NCI-H82 treated with DMSO at 0.1 percent for 48 hours (cell line): ENCODE measurements around the gene LRP3.
A peak's percentile ranks its signal among the peaks of the same experiment; 100 is the strongest.
"Not testable (repeated sequence)": the region's sequence is repeated elsewhere in the genome, so short reads cannot be mapped to it uniquely, and the experiment has no call there.

ENCODE experiments used
- DNase-seq: peaks from one replicate; lab custom pipeline; 2025; ENCODE audit not compliant: unreplicated experiment; lab: John Stamatoyannopoulos, UW

The LRP3 gene

DNA sequence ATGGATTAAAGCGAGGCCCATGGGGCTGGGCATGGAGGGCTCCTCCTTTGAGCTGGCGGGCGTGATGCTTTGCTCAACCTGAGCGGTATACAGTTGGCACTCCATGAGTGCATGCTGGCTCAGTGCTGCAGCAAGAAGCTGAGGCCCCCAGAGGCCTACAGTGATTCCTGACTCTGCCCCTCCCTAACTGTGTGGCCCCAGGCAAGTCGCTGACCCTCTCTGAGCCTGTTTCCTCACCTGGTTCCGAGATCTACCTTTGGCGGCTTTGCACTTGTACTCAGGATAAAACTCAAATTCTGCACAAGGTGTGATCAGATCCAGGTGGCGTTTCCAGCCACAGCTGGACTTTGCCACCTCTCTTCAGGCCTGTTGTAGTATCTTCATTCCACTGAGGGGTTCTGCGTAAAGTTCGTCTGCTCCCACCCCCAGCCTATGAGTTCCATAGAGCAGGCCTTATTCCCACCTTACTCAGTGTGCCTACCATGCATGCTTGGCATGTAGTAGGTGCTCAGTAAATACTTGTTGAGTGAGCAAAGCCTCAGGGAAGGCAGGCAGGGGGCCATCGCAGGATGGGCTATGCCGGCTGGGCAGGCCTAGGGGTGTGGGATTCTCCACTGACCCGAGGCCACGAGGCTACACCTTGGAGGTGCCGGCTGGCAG is 7.9 kb downstream of the LRP3 start:
- DNase-seq = no peak

DNA sequence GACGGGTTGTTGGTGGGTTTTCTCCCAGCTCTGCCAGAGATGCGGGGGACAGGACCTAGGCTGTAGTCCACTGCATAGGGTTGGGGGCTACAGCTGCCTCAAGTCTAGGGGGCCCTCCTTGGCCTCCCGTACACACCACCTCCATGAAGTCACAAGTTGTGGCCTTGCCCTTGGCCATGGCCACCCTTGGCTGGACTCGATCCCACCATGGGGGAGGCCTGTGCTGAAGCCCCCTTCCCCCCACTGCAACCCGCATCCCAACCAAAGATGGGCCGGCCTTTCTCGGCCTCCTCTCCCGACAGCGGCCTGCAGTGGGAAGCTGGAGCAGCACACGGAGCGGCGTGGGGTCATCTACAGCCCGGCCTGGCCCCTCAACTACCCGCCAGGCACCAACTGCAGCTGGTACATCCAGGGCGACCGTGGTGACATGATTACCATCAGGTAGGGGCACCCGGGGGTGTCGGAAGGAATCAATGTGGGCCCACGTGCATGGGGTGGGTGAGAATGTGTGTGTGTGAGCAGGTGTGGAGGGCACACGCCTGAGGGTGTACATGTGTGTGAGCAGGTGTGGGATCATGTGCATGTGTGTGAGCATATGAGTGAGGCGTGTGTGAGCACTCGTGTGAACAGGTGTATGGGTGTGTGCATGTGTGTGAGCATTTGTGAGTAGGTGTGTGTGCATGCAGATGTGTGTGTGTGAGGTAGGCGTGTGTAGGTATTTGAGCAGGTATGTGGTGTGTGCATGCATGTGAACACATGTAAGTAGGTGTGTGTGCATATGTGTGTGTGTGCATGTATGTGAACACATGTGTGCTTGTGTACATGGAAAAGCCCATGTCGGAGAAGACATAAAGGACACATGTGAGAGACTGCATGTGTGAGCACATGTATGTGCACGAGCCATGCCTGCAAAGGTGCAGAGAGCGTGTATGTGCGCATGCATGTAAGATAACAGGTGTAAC is 8.7 kb downstream of the LRP3 start:
- DNase-seq = no peak

DNA sequence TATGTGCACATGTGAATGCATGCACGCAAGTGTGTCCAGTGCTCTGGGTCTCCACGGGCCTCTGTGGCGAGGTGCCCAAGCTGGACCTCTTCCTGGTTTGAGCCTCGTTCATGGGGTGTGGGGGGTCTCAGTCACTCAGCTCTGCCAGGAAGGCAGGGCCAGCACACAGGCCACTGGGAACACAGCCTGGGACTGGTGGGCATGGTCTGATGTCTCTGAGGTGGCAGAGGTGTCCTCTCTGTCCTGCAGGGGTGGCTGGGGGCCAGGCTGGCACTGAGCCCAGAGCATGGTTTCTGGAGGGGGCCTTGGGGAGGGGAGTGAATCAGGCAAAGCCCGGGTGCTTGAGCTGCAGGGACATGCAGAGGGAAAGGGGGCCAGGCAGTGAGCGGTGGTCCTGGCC is 9.4 kb downstream of the LRP3 start:
- no peak for DNase-seq

DNA sequence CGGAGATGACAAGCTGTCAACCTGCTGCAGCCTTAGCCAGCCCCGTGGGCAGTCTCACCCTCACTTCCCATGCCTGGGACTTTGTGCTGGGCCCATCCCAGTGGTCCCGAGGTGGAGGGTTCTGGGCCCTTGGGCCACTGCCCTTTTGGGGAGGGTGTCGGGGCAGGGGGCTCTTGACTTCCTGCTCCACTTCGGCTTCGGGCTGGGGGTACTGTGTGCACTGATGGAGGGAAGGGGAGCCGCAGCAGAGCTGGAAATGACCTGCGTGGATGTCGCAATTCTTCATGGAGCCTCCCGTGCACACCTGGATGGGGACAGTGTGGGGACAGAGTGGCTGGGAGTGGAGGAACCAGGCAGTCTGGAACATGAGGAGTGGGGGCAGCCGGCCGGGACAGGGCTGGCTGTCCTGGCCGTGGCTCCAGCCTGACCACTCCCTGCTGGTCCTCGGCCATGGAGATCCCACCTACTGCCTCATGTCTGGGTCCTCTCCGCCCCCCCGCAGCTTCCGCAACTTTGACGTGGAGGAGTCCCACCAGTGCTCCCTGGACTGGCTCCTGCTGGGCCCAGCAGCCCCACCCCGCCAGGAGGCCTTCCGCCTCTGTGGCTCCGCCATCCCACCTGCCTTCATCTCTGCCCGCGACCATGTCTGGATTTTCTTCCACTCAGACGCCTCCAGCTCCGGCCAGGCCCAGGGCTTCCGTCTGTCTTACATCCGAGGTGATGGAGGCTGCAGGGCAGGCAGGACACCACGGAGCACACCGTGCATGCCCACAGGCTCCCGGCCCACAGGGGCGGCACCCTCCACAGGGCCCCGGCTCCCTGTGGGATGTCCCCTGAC is 10.2 kb downstream of the LRP3 start:
- DNase-seq = no peak

DNA sequence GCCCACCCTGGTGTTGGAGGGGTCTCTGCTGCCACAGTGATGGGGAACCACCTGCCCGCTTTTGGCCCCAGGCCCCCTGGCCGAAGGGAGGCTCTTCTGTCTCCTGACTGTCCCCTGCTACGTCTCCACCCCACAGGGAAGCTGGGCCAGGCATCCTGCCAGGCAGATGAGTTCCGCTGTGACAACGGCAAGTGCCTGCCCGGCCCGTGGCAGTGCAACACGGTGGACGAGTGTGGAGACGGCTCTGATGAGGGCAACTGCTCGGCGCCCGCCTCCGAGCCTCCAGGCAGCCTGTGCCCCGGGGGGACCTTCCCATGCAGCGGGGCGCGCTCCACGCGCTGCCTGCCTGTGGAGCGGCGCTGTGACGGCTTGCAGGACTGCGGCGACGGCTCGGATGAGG is 11.0 kb downstream of the LRP3 start:
- no peak for DNase-seq

DNA sequence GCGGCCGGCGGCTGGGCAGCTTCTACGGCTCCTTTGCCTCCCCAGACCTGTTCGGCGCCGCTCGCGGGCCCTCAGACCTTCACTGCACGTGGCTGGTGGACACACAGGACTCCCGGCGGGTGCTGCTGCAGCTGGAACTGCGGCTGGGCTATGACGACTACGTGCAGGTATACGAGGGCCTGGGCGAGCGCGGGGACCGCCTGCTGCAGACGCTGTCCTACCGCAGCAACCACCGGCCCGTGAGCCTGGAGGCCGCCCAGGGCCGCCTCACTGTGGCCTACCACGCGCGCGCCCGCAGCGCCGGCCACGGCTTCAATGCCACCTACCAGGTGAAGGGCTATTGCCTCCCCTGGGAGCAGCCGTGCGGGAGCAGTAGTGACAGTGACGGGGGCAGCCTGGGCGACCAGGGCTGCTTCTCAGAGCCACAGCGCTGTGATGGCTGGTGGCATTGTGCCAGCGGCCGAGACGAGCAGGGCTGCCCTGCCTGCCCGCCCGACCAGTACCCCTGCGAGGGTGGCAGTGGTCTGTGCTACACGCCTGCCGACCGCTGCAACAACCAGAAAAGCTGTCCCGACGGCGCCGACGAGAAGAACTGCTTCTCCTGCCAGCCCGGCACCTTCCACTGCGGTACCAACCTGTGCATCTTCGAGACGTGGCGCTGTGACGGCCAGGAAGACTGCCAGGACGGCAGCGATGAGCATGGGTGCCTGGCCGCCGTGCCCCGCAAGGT is 11.6 kb downstream of the LRP3 start:
- no peak for DNase-seq

DNA sequence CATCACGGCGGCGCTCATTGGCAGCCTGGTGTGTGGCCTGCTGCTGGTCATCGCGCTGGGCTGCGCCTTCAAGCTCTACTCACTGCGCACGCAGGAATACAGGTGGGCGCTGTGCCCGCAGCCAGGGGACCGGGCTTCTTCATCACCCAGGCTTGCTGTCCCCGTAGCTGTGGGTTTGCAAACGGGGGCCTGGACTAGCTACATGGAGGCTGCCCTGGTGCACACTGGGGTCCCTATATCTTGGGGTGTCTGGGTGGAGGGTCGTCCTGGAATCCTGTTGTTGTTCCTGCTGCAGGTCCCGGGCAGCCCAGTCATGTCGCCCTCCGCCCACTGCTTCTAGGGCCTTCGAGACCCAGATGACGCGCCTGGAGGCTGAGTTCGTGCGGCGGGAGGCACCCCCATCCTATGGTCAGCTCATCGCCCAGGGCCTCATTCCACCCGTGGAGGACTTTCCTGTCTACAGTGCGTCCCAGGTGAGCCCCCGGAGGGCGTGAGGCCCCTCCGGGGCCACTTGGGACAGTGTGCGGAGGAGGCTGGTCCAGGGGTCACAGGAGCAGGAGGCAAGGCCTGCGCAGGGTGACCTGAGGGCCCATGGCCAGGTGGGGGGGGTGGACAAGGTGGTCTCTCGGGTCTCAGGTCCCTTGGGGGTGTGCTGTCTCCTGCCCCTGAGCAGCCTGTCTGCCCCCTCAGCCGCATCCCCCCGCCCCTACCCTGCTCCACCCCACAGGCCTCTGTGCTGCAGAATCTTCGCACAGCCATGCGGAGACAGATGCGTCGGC is 12.3 kb downstream of the LRP3 start:
- DNase-seq = no peak

DNA sequence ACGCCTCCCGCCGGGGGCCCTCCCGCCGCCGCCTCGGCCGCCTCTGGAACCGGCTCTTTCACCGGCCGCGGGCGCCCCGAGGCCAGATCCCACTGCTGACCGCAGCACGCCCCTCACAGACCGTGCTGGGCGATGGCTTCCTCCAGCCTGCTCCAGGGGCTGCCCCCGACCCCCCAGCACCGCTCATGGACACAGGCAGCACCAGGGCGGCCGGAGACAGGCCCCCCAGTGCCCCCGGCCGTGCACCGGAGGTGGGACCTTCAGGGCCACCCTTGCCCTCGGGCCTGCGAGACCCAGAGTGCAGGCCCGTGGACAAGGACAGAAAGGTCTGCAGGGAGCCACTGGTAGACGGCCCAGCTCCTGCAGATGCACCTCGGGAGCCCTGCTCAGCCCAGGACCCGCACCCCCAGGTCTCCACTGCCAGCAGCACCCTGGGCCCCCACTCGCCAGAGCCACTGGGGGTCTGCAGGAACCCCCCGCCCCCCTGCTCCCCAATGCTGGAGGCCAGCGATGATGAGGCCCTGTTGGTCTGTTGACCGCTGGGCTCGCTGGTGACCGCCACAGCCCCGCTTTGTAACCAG is 13.0 kb downstream of the LRP3 start:
- no peak for DNase-seq

DNA sequence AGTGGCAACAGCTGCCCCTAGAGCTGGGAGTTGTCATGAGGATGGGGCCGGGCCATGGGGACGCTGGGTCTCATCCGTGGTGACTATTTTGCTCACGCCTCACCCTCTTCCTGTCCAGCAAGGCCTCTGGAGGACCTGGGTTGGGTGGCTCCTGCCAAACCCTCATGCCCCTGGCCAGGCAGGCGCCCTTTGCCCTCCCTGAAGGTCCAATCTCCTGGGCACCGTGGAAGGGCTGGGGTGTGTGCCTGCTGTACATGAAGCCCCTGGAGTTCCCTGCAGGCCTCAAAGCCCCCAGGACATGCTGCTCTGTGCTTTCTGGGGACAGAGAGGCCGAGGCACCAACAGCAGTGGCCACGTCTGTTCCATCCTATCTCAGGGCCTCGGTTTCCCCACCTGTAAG is 13.8 kb downstream of the LRP3 start:
- no peak for DNase-seq

DNA sequence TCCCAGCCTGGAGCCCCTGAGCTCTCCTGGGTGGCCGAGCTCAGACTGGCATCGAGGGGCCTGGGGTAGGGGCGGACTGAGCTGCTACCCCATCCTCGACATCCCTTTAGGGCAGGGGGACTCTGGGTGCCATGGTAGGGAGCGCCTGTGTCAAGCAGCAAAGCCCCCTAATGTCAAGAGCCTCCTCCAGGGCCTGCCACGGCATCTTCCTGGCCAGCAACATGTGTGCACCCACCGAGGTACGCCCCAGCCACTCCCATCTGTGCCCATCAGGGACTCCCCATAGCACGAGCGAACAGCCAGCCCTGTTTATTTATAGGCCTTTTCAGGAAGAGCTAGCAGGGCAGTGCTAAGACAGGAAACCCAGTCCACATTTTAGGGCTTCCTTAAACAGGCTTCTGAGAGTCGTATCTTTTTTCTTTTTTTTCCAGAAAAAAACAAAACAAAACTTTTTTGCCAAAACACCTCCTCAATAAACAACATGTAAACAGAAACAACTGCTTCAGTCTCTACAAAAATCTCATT is 14.3 kb downstream of the LRP3 start:
- DNase-seq = no peak

DNA sequence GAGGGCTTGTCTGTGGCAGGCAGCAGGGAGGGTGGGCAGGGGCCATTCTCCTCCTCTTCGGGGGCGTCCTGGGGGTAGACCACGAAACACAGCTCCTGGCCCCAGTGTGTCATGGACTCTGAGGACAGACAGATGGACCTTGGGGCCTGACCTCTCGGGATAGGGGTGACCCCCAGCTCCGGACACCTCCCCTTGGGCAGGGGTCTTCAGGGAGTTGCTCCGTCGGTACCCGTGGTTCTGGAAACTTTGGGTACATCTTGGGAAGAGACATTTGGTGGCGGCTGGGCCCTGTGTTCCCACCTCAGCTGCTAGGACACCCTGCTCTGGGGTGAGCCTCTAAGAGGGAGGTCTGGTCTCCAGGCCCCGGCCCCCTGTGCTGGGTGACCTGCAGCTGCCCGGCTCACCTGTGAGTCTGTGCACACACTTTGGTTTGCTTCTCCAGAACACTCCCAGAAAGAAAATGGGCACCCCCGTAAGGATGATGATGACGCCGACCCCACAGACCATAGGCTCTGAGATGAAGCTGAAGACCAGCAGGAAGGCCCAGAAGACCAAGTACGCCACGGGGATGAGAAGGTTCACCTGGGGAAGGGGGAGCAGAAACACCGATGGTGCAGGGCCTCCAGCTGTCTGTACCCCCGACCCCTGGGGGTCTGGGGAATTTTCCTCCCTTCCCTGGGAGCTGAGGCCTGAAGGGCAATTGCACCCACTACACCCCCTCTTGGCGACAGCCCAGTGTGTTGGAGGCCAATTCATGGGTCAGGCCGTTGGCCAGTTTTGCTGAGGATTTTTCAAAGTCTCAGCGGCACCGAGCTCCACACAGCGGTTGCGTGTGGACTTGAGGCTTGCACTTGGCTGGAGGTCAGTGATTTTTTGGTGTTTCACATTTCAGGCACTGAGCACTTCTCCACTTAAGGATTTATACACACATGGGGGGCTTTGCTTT is 15.0 kb downstream of the LRP3 start:
- no peak for DNase-seq

DNA sequence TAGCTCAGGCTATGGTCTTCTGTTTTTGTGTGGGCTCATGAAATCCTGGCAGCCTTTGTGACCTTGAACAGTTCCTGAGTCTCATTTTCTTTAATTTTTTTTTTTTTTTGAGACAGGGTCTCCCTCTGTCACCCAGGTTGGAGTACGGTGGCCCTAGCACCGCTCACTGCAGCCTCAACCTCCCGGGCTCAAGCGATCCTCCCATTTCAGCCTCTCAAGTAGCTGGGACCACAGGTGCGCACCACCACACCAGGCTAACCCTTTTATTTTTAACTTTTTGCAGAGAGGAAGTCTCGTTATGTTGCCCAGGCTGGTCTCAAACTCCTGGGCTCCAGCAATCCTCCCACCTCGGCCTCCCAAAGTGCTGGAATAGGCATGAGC is 15.7 kb downstream of the LRP3 start:
- not testable (repeated sequence) for DNase-seq

DNA sequence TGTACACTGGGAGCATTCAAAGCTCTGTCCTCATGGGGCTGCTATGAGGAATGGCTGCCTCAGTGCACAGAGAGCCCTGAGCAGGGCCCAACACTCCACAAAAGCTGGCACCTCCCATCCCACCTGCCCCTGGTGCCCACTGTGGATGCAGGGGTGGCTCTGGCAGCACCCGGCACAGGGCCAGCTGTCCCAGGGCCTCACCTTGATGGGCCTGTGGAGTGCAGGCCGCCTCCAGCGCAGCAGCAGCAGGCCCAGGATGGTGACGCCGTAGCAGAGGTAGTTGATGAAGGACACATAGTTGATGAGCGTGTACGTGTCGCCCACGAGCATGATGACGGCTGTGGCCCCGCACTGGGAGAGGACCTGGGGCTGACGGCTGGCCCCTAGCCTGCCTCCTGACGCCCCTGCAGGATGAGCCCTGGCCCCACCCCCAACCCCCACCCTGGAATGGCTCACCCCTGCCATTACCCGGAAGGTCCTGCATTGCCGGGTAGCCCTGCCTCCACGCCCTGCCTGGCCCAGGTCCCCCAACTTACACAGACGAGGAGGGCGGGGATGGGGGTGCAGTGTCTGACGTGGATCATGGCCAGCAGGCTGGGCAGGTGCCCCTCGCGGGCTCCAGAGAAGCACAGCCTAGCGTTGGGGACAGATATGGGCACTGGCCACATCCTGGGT is 16.3 kb downstream of the LRP3 start:
- no peak for DNase-seq

DNA sequence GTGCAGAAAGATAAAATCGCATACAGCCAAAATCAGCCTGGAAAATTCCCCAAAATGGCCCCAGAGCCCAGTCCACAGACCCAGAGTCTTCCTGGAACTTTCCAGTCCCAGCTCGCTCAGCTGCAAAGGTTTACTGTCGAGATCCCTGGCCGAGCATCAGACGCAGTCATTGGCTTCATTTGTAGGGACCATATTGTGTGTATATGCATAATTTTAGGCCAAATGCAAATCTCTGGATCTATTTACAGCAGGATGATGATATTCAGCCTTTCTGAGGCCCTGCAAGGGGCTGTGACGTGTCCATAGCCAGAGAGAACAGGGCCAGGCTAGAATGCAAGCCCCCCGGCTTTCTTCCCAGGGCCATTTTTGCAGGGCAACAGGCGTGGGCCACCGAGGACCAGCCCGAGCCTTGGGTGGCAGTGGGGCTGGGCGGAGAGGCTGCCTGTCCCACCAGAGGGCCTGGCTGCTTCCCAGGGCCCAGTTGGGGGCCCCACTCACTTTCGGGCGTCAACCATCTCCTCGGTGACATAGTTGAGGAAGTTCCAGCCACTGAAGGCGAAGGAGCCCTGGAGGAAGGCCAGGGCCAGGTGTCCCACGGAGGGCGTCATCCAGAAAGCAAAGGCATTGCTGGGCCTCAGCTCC is 17.8 kb downstream of the LRP3 start:
- no peak for DNase-seq

DNA sequence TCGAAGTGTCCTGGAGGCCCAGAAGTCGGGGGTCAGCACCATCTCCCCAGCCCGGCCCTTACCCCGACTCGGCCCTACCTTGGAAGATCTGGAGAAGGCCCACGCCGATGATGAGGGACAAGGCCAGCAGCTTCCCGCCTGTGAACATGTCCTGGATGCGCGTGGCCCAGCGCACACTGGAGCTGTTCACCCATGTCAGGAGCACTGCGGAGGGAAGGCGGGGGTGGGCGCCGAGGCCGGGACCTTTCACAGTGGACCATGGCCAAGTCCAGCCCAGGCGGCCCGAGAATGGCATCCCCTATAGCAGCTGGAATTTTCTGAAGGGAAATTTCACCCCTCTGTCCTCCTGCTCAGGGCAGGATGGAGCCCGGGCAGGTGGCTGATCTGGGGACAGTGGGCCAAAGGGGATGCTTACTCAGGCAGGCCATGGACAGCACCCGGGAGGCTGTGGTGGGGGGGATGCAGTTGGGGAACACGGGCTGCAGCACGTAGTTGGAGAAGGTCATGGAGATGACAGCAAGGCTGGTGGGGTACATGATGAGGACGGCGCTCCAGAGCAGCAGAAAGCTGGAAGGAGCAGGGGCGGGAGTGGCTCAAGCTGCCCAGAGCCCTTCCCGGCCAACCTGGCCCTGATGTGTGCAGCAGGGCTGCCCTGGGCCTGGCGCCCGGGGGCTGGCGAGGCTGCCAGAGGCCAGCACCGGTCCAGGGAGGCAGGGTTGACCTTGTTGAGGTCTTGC is 18.5 kb downstream of the LRP3 start:
- no peak for DNase-seq

DNA sequence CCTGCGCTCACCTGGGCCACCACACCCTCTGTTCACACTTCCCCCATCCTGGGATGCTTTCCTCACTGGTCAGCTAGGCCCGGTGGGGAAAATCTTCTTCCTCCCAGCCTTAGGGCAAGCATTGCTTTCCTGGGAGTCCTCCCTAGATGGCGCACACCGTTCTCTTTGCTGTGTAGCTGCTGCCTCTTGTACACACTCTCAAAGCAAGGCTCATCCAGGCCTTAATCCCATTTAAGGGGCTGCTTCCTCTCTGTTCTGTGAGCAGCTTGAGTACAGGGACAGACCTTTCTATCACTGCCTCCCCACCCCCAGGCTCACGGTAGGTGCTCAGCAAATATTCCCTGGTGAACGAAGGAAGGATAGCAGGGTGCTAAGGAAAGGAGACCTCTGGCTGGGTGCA is 20.5 kb downstream of the LRP3 start:
- peak; percentile 83 for DNase-seq
